ENCODE data around the gene HHIPL1.

GRCh38 chr14:99603471-99604277 is 41.3 kb upstream of the HHIPL1 start, which contains the start of gene CCDC85C:
- TF ChIP-seq CTCF (conservative IDR thresholded peaks at IDR 0.05; ENCODE audit: low read length) (no peak), EZH2phosphoT487 (IDR thresholded peaks at IDR 0.05; ENCODE audit: borderline replicate concordance) (no peak)

All from Loucy (cell line).